CD4-positive, alpha-beta T cell treated with Interleukin-1 beta for 1 hour (primary cell): ENCODE results near the gene ASRGL1.
"Not testable (repeated sequence)": the region's sequence is repeated elsewhere in the genome, so short reads cannot be mapped to it uniquely, and the experiment has no call there.

Source experiments
- DNase-seq, 2 donors: peaks; one replicate each; pipeline ENCODE4 v3.0.0-alpha.2; 2020 to 2022

The ASRGL1 gene

GRCh38 chr11:62337303-62338181, at the start of gene ASRGL1:
TSS of gene ASRGL1 (plus strand) at chr11:62337448. CDS start at chr11:62337978, 530 bp downstream.
- DNase-seq, result peak; percentile 77 to 84

- DNase-seq, result no peak
Observed at GRCh38 chr11:62295504-62295903, 41.7 kb upstream of the ASRGL1 start.

- no peak for DNase-seq
Observed at GRCh38 chr11:62298975-62299374, 38.3 kb upstream of the ASRGL1 start, which contains the start of gene SCGB1D4. TSS of gene SCGB1D4 (minus strand) at chr11:62299075. CDS start at chr11:62299010, 65 bp downstream.

- no peak for DNase-seq
Observed at GRCh38 chr11:62306227-62306626, 31.0 kb upstream of the ASRGL1 start.

GRCh38 chr11:62307950-62308349, 29.3 kb upstream of the ASRGL1 start:
- no peak for DNase-seq

DNA sequence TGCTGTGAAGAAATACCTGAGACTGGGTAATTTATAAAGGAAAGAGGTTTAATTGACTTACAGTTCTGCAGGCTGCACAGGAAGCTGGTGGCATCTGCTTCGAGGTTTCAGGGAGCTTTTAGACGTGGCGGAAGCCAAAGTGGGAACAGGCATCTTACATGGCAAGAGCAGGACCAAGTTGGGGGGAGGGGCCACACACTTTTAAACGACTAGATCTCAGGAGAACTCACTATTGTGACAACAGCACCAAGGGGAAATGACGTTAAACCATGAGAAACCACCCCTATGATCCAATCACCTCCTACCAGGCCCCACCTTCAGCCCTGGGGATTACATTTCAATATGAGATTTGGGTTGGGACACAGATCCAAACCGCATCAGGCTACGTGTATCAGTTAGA, 27.3 kb upstream of the ASRGL1 start:
- peak in 1 of 2 donors; percentile 13 for DNase-seq

DNA sequence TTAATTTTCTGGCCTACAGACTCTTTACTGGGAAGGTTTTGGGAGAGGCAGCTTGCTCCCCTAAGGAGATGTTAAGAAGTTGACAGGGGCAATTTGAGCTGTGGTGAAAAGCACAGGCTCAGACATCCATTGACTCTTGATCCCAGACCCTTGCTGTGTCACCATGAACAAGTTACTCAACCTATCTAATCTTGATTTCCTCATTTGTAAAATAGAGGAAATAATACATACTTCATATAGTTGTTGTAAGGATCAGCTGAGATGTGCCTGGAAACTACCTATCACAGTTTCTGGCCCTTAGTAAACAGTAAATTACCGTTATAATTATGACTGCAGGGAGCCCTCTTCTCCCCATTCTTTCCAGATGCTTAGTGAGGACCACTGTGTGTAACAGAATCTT, 21.8 kb upstream of the ASRGL1 start:
- DNase-seq, result no peak

GRCh38 chr11:62322524-62322923, 14.7 kb upstream of the ASRGL1 start:
- DNase-seq, result no peak

- peak; percentile 64 to 69 for DNase-seq
Observed at GRCh38 chr11:62324731-62325556, 12.3 kb upstream of the ASRGL1 start.

DNA sequence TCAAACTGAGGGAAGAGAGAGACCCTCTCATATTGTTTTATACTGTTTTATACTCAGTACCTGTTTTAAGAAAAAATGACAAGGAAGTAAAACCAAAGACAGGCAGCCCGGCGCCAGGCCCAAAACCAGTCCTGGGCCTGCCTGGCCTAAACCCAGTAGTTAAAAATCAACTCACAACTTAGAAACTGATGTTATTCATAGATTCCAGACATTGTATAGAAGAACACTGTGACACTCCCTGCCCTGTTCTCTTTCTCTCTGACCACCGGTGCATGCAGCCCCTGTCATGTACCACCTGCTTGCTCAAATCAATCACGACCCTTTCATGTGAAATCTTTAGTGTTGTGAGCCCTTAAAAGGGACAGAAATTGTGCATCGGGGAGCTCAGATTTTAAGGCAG, 11.5 kb upstream of the ASRGL1 start:
- not testable (repeated sequence) for DNase-seq

DNA sequence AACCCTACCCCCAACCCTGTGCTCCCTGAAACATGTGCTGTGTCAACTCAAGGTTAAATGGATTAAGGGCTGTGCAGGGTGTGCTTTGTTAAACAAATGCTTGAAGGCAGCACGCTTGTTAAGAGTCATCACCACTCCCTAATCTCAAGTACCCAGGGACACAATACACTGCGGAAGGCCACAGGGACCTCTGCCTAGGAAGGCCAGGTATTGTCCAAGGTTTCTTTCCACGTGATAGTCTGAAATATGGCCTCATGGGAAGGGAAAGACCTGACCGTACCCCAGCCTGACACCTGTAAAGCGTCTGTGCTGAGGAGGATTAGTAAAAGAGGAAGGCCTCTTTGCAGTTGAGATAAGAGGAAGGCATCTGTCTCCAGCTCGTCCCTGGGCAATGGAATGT, 10.5 kb upstream of the ASRGL1 start:
- DNase-seq, result not testable (repeated sequence)

GRCh38 chr11:62327541-62327940, 9.7 kb upstream of the ASRGL1 start:
- DNase-seq, result not testable (repeated sequence)

- DNase-seq, result not testable (repeated sequence)
Observed at GRCh38 chr11:62331264-62331663, 6.0 kb upstream of the ASRGL1 start.

- DNase-seq, result no peak
Observed at GRCh38 chr11:62333768-62334167, 3.5 kb upstream of the ASRGL1 start.

- not testable (repeated sequence) for DNase-seq
Observed at GRCh38 chr11:62336949-62337302, 322 bp upstream of the ASRGL1 start.

GRCh38 chr11:62338218-62338617, 970 bp downstream of the ASRGL1 start:
- no peak for DNase-seq

DNA sequence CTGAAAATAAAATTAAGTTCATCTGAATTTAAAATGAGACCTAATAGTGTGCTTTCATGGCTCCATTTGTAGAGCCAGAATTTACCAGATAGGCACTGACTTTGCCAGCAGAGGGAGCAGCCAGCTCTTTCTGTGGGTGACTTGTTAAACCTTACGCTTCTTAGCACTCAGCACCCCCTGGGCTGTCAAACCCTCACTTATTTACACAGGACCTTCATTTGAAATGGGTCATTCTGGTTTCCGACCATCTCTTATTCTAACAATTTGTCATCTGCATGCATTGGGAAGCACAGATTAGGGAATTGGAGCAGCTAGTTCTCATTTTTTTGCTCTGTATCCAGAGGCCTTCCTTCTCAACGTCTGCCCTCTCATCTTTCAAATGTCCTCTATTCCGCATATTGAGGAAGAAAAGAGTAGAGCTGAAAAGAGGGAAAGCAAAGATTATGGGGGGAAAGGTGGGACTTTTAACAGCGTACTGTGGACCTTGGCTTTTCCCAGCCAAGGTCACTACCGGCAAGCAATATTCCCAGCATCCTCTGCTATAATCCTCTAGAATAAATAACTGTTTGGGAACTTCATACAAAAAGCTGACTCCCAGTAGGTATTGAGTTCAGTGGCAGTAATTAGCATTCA, 3.1 kb downstream of the ASRGL1 start:
- DNase-seq, result peak; percentile 60 to 65

DNA sequence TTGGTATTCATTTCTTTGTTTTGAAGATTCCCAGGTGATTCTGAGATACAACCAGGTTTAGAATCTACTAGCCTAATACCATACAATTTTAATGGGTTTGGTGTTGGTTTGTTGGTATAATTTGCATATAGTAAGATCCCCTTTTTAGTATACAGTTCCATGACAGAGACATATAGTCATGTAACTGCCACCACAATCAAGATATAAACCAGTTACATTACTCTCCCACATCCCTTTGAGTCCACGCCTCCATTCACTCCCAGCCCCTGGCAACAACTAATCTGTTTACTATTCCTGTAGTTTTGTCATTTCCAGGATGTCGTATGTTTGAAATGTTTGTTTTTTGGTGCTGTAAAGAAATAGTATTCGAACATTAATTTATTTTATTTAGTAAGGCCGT, 4.3 kb downstream of the ASRGL1 start:
- DNase-seq, result no peak

DNA sequence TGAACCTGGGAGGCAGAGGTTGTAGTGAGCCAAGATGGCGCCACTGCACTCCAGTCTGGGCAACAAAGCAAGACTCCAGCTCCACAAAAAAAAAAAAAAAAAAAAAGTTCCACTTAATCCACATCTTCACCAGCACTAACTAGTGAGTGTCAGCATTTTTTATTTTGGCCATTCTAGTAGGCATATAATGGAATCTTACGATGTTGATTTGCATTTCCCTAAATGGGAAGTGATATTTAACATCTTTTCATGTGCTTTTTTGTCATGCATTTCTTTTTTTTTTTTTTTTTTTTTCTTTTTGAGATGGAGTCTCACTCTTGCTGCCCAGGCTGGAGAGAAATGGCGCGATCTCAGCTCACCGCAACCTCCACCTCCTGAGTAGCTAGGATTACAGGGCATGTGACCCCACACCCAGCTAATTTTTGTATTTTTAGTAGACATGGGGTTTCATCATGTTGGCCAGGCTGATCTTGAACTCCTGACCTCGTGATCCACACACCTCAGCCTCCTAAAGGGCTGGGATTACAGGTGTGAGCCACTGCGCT, 6.5 kb downstream of the ASRGL1 start:
- DNase-seq, result not testable (repeated sequence)

GRCh38 chr11:62344210-62344609, 7.0 kb downstream of the ASRGL1 start:
- no peak for DNase-seq

GRCh38 chr11:62345861-62346260, 8.6 kb downstream of the ASRGL1 start:
- DNase-seq, result no peak

- no peak for DNase-seq
Observed at GRCh38 chr11:62352355-62353336, 15.4 kb downstream of the ASRGL1 start.
